Parathyroid adenoma (tissue), 2 donors: Measurements from ENCODE around the gene CNOT6L.

Experiments used
- H2AFZ ChIP-seq: fragments of 300-600 bp; sonication (generic); one replicate; pipeline ENCODE4 v1.7.0; 2017; ENCODE audit warnings: antibody characterized with exemption, mild to moderate bottlenecking
- H3K27ac ChIP-seq: fragments of 300-600 bp; sonication (generic); one replicate; pipeline ENCODE4 v1.7.0; 2017
- H3K27me3 ChIP-seq: fragments of 300-600 bp; sonication (generic); one replicate; pipeline ENCODE4 v1.7.0; 2017; ENCODE audit warnings: low read length; ENCODE audit not compliant: control insufficient read depth, insufficient read depth
- H3K36me3 ChIP-seq: fragments of 300-600 bp; sonication (generic); one replicate; pipeline ENCODE4 v1.7.0; 2017; ENCODE audit warnings: low read length; ENCODE audit not compliant: control insufficient read depth, insufficient read depth
- H3K4me1 ChIP-seq: fragments of 300-600 bp; sonication (generic); one replicate; pipeline ENCODE4 v1.7.0; 2017; ENCODE audit warnings: control low read depth
- H3K4me2 ChIP-seq: fragments of 300-600 bp; sonication (generic); one replicate; pipeline ENCODE4 v1.7.0; 2017; ENCODE audit warnings: low read length
- H3K4me3 ChIP-seq: fragments of 300-600 bp; sonication (generic); one replicate; pipeline ENCODE4 v1.7.0; 2017; ENCODE audit warnings: low read depth, low read length
- H3K79me2 ChIP-seq: fragments of 300-600 bp; sonication (generic); one replicate; pipeline ENCODE4 v1.7.0; 2017; ENCODE audit warnings: control low read depth
- H3K9ac ChIP-seq: fragments of 300-600 bp; sonication (generic); one replicate; pipeline ENCODE4 v1.7.0; 2017; ENCODE audit warnings: mild to moderate bottlenecking
- H3K9me3 ChIP-seq: fragments of 300-600 bp; sonication (generic); one replicate; pipeline ENCODE4 v1.7.0; 2017; ENCODE audit warnings: low read length; ENCODE audit not compliant: control insufficient read depth
- TF ChIP-seq, protein P1 (sequence below): fragments of 300-600 bp; sonication (generic); IDR thresholded peaks from one replicate; pipeline ENCODE4 v1.7.0; 2017; ENCODE audit warnings: antibody characterized with exemption, mild to moderate bottlenecking
- donor health status: primary hyperparathyroidism.

CNOT6L gene

DNA sequence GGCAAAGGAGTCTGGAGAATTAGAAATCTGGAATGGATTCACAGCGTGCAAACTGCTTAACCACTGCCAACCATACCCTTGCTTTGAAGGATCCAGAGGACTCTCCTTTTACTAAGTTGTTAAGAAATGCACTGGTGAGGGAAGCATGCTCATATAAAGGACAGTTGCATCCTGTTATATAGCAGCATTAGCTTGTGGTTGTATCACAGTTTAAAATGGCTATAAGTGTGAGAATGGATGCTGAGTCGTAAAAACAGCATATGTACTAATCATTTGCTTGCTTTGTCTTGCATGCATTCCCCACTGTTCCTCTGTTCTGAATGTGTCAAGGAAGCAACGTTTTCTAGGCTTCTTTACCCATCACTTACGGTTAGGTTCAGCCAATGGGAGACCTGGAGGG is 112.5 kb downstream of the CNOT6L start:
- Histone ChIP-seq H3K36me3 (no peaks in the 10 kb centered on the region), H3K4me3 (no peak overlapping the region), H3K27ac (no peak overlapping the region), H3K79me2 (no peaks in the 10 kb centered on the region), H3K9ac (no peak overlapping the region), H3K9me3 (no peaks in the 10 kb centered on the region), H2AFZ (no peak overlapping the region), H3K4me2 (no peak overlapping the region), H3K4me1 (no peaks in the 10 kb centered on the region), H3K27me3 (no peaks in the 10 kb centered on the region)
- TF ChIP-seq, protein P1, sequence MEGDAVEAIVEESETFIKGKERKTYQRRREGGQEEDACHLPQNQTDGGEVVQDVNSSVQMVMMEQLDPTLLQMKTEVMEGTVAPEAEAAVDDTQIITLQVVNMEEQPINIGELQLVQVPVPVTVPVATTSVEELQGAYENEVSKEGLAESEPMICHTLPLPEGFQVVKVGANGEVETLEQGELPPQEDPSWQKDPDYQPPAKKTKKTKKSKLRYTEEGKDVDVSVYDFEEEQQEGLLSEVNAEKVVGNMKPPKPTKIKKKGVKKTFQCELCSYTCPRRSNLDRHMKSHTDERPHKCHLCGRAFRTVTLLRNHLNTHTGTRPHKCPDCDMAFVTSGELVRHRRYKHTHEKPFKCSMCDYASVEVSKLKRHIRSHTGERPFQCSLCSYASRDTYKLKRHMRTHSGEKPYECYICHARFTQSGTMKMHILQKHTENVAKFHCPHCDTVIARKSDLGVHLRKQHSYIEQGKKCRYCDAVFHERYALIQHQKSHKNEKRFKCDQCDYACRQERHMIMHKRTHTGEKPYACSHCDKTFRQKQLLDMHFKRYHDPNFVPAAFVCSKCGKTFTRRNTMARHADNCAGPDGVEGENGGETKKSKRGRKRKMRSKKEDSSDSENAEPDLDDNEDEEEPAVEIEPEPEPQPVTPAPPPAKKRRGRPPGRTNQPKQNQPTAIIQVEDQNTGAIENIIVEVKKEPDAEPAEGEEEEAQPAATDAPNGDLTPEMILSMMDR: no peak

DNA sequence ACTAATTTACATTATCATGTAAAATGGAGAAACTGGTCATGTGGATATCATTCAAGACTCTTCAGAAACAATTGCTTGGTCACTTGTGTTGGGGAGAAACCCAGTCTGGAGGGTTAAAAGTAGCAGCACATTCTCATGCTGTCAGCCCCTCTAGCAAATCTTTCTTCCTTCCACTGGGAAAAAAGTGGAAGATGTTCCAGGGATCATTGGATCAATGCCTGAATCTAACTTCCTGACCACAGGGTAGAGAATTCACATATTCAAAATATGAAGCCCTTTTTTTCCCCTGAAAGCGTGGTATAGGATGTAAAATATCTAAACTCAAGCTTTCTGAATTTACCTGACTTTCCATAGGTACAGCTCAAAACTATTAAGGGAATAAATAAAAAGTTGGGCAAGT is 115.5 kb downstream of the CNOT6L start:
- no peaks in the 10 kb centered on the region for H3K27me3 ChIP-seq
- no peaks in the 10 kb centered on the region for H3K36me3 ChIP-seq
- no peak overlapping the region for H2AFZ ChIP-seq
- no peak overlapping the region for H3K4me2 ChIP-seq
- no peak overlapping the region for H3K27ac ChIP-seq
- no peaks in the 10 kb centered on the region for H3K4me1 ChIP-seq
- H3K4me3 ChIP-seq: no peak overlapping the region
- H3K79me2 ChIP-seq: no peaks in the 10 kb centered on the region
- no peak overlapping the region for H3K9ac ChIP-seq
- no peaks in the 10 kb centered on the region for H3K9me3 ChIP-seq
- TF ChIP-seq, protein P1: no peak

GRCh38 chr4:77701121-77701520 is 118.0 kb downstream of the CNOT6L start:
- Histone ChIP-seq H3K36me3 (no peaks in the 10 kb centered on the region), H3K27me3 (no peaks in the 10 kb centered on the region), H2AFZ (no peak overlapping the region), H3K4me1 (no peaks in the 10 kb centered on the region), H3K9me3 (no peaks in the 10 kb centered on the region), H3K4me3 (no peak overlapping the region), H3K4me2 (no peak overlapping the region), H3K79me2 (no peaks in the 10 kb centered on the region), H3K9ac (no peak overlapping the region), H3K27ac (no peak overlapping the region)
- TF ChIP-seq, protein P1: no peak

- TF ChIP-seq, protein P1: no peak
- Histone ChIP-seq H3K9ac (no peak overlapping the region), H3K4me3 (no peak overlapping the region), H3K36me3 (no peaks in the 10 kb centered on the region), H3K9me3 (no peaks in the 10 kb centered on the region), H3K4me2 (no peak overlapping the region), H2AFZ (no peak overlapping the region), H3K79me2 (no peaks in the 10 kb centered on the region), H3K27ac (no peak overlapping the region), H3K4me1 (no peaks in the 10 kb centered on the region), H3K27me3 (no peaks in the 10 kb centered on the region)
Measured at GRCh38 chr4:77699731-77700210, 119.4 kb downstream of the CNOT6L start.

DNA sequence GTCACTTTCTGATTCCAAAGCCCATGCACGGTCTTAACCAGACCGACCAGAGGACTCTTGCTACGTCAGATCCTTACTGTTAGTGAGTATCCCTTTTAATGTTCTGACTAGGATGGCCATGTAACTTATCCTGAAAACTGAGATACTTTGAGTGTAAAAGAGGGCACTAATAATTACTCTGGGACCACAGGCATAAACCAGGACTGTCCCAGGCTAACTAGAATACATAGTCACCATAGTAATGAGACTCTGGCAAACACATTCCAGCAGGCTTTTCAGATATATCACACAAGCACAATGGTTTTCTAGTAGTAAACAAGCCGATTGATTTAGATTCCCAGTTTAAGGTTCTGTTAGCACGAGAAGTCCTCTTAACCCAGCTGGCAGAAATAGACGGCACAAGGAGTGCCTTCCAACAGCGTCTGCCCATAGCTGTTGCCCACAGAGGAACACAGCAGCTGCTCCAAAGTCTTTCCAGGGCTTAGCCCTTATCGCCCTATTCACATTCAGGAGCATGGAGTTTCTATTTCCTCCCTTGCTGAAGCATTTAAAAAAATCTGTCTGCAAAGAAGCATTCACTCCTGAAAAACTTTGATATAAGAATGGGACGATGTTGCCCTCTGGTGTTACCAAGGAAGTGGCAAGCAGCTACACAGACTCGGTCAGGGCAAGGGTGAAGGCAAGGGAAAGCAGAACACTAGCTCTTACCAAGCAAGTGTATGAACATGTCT is 121.1 kb downstream of the CNOT6L start:
- Histone ChIP-seq H3K27ac (no peak overlapping the region), H3K9me3 (no peaks in the 10 kb centered on the region), H3K27me3 (no peaks in the 10 kb centered on the region), H3K4me3 (no peak overlapping the region), H3K9ac (no peak overlapping the region), H3K79me2 (no peaks in the 10 kb centered on the region), H2AFZ (no peak overlapping the region), H3K4me1 (no peaks in the 10 kb centered on the region), H3K36me3 (no peaks in the 10 kb centered on the region), H3K4me2 (no peak overlapping the region)
- TF ChIP-seq, protein P1: no peak
